ENCODE results near the gene SLC11A2.

Gene SLC11A2

GRCh38 chr12:51027342-51027835 lies 1.2 kb upstream of the SLC11A2 start:
- no peak for TF ChIP-seq CTCF (IDR thresholded peaks at IDR 0.05)
- peak overlapping the region; percentile 97 for H3K27ac ChIP-seq

GRCh38 chr12:51025338-51025835 lies 797 bp downstream of the SLC11A2 start:
- TF ChIP-seq CTCF (IDR thresholded peaks at IDR 0.05) (no peak), ZFX (IDR thresholded peaks at IDR 0.05; ENCODE audit: borderline replicate concordance) (no peak)

GRCh38 chr12:51023625-51024382 lies 2.4 kb downstream of the SLC11A2 start:
- TF ChIP-seq CTCF (IDR thresholded peaks at IDR 0.05) (no peak), ZFX (IDR thresholded peaks at IDR 0.05; ENCODE audit: borderline replicate concordance) (no peak)
- peak overlapping the region; percentile 97 for H3K27ac ChIP-seq

More at GRCh38 chr12:51025338-51025835, 797 bp downstream of the SLC11A2 start:
- peak overlapping the region; percentile 97 for H3K27ac ChIP-seq

- H3K27ac ChIP-seq, result no peak overlapping the region
- TF ChIP-seq ZFX (IDR thresholded peaks at IDR 0.05; ENCODE audit: borderline replicate concordance), result no peak
- TF ChIP-seq CTCF (IDR thresholded peaks at IDR 0.05), result no peak
Observed at GRCh38 chr12:51021694-51022093, 4.5 kb downstream of the SLC11A2 start.

GRCh38 chr12:51020448-51021182 lies 5.6 kb downstream of the SLC11A2 start:
- no peak for TF ChIP-seq ZFX (IDR thresholded peaks at IDR 0.05; ENCODE audit: borderline replicate concordance)
- no peak overlapping the region for H3K27ac ChIP-seq

GRCh38 chr12:51019927-51020326 lies 6.3 kb downstream of the SLC11A2 start:
- no peak for TF ChIP-seq ZFX (IDR thresholded peaks at IDR 0.05; ENCODE audit: borderline replicate concordance)
- TF ChIP-seq CTCF (IDR thresholded peaks at IDR 0.05), result no peak
- H3K27ac ChIP-seq, result no peak overlapping the region

- TF ChIP-seq ZFX (IDR thresholded peaks at IDR 0.05; ENCODE audit: borderline replicate concordance) (no peak), CTCF (IDR thresholded peaks at IDR 0.05) (no peak)
- no peak overlapping the region for H3K27ac ChIP-seq
Observed at GRCh38 chr12:51018956-51019355, 7.2 kb downstream of the SLC11A2 start.
